C4-2B (cell line): ENCODE measurements around the gene CST7.
"Not testable (repeated sequence)": the region's sequence is repeated elsewhere in the genome, so short reads cannot be mapped to it uniquely, and the experiment has no call there.

Source experiments
- H3K27ac ChIP-seq: fragments of 450-650 bp; 2 replicates; pipeline ENCODE4 v1.5.1; 2017
- CTCF ChIP-seq: fragments of 450-650 bp; conservative IDR thresholded peaks from 2 replicates; pipeline ENCODE4 v1.5.1; 2017; ENCODE audit warnings: mild to moderate bottlenecking
- ZFX ChIP-seq: fragments of 450-650 bp; IDR thresholded peaks from 2 replicates; pipeline ENCODE4 v1.6.1; 2017

CST7 gene

GRCh38 chr20:24995741-24996448, 46.8 kb downstream of the CST7 start:
- TF ChIP-seq ZFX, result no peak
- TF ChIP-seq CTCF, result no peak
- H3K27ac ChIP-seq, result no peak overlapping the region

GRCh38 chr20:24996449-24997377, 47.6 kb downstream of the CST7 start:
- no peak overlapping the region for H3K27ac ChIP-seq
- TF ChIP-seq CTCF (no peak), ZFX (no peak)

DNA sequence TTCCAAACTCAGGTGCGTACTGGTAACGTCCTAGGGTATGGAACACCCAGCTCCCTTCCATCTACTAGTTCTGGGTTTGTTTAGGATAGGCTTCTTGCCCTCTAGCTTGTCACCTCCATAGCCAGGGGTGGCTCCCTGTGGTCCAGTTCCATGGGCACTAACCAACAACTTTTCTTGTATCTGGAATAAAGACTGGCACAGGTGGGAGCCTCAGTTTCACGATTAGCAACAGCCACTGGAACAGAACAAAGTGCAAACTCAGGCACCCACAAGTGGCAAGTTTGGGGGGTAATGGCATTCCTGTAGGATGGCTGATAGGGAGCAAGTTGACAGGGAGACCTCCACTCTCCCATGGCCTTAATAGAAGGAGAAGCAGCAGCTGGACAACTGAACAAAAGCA, 49.1 kb downstream of the CST7 start:
- TF ChIP-seq ZFX, result no peak
- TF ChIP-seq CTCF, result no peak
- peak overlapping the region; percentile 70; the same call in 1 of the 2 replicates for H3K27ac ChIP-seq

DNA sequence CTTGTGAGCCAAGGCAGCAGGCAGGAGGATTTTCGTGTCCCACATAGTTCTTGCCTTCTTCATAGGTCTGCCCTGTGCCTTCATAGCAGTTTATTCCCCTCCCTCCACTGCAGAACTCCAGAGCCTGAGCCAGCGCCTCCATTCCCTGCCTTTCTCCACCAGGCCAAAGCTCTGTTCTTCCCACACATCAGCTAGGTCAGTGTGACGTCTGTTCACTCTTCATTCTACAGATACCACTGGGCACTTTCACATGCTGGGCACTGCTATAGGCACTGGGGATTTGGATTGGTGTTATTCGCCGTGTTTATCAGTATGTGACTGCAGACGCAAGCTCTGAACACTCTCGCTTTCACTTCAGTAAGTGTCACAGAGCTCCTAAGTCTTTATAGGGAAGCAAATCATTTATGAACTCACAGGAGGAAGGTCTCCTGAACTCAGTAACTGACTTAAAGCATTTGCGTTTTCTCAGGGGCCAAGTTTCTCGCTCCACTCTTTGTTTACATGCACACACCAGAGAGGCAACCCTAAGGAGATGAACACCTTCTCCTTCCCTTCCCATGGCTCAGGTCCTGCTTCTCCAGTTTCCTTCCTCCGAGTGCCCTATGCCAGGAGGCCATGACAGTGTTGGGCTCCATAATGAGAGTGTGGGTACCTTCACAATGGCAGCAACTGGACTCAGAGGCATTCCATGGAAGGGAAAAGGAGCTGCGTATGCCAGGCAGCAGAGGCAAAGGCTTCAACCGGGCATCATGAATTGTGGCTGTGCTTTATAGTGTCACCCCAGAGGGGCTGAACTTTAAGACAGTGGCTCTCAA, 49.8 kb downstream of the CST7 start:
- TF ChIP-seq ZFX (no peak), CTCF (no peak)
- H3K27ac ChIP-seq, result peak overlapping the region; percentile 70

- peak overlapping the region; percentile 70 for H3K27ac ChIP-seq
- TF ChIP-seq CTCF (no peak), ZFX (no peak)
Measured at GRCh38 chr20:24999568-24999967, 50.5 kb downstream of the CST7 start.

DNA sequence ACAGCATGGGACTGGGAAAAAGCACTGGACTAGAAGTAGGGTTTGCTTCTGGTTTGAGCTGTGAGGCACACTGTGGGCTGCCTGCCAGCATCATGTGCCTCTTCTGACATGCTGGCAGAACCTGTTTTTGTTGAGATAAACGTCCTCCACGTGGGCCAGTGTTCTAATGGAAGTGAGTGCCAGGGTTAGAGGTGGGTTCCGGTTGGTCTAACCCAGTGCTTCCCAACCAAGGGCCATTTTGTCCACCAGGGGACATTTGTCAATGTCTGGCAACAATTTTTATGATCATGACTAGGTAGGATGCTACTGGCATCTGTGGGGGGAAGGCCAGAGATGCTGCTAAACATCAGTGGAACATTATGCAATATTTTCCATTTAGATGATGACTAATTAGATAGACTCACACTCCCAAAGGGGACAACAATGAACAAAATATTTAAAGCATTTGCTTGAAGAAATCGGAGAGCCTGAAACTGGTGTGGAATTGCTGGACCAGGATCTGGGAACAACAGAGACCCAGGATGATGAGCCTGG, 51.3 kb downstream of the CST7 start:
- TF ChIP-seq CTCF, result peak; percentile 35
- TF ChIP-seq ZFX, result no peak

DNA sequence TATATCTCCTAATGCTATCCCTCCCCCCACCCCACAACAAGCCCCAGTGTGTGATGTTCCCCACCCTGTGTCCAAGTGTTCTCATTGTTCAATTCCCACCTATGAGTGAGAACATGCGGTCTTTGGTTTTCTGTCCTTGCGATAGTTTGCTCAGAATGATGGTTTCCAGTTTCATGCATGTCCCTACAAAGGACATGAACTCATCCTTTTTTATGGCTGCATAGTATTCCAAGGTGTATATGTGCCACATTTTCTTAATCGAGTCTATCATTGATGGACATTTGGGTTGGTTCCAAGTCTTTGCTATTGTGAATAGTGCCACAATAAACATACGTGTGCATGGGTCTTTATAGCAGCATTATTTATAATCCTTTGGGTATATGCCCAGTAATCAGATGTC, 52.3 kb downstream of the CST7 start:
- not testable (repeated sequence) for H3K27ac ChIP-seq

More for the DNA sequence above, 51.3 kb downstream of the CST7 start:
- peak overlapping the region; percentile 70 for H3K27ac ChIP-seq
